Karpas-422 (cell line): ENCODE measurements around the gene MAP7D1. TPM values are rescaled to one million over a fixed set of nuclear protein-coding genes. Genes with fewer than 3 reads are reported as not detected.

Source experiments
- DNase-seq: peaks from one replicate; pipeline ENCODE4 v3.0.0-alpha.2; 2015
- H2AFZ ChIP-seq: fragments of 200-600 bp; sonication (generic); 2 replicates; pipeline ENCODE4 v1.6.1; 2014; ENCODE audit warnings: antibody characterized with exemption, low read length, mixed read lengths
- H3K27ac ChIP-seq: fragments of 200-600 bp; sonication (generic); 2 replicates; pipeline ENCODE4 v1.5.1; 2014; ENCODE audit warnings: mild to moderate bottlenecking, low read length, moderate library complexity
- H3K27me3 ChIP-seq: fragments of 200-600 bp; sonication (generic); 2 replicates; pipeline ENCODE4 v1.6.1; 2014; ENCODE audit warnings: low read length, mixed read lengths
- H3K36me3 ChIP-seq: fragments of 200-600 bp; sonication (generic); 2 replicates; pipeline ENCODE4 v1.6.1; 2014; ENCODE audit warnings: low read length, mixed read lengths; ENCODE audit not compliant: insufficient read depth
- H3K4me1 ChIP-seq: fragments of 200-600 bp; sonication (generic); 2 replicates; pipeline ENCODE4 v1.6.1; 2014; ENCODE audit warnings: mild to moderate bottlenecking, low read length, mixed read lengths
- H3K4me2 ChIP-seq: fragments of 200-600 bp; sonication (generic); 2 replicates; pipeline ENCODE4 v1.6.1; 2014; ENCODE audit warnings: low read length, low read depth, mild to moderate bottlenecking; ENCODE audit not compliant: poor library complexity, severe bottlenecking
- H3K4me3 ChIP-seq: fragments of 200-600 bp; sonication (generic); 2 replicates; pipeline ENCODE4 v1.5.1; 2014; ENCODE audit warnings: mild to moderate bottlenecking, antibody characterized with exemption, low read length, mixed read lengths
- H3K79me2 ChIP-seq: fragments of 200-600 bp; sonication (generic); 2 replicates; pipeline ENCODE4 v1.6.1; 2014; ENCODE audit warnings: mild to moderate bottlenecking, low read length, mixed read lengths
- H3K9ac ChIP-seq: fragments of 200-600 bp; sonication (generic); 2 replicates; pipeline ENCODE4 v1.6.0; 2014; ENCODE audit warnings: low read length
- H3K9me2 ChIP-seq: fragments of 200-600 bp; sonication (generic), shearing (Covaris generic); replicated peaks from 2 replicates; pipeline ENCODE4 v1.6.0; 2014; ENCODE audit warnings: mild to moderate bottlenecking, low read length, moderate library complexity; ENCODE audit not compliant: insufficient read depth
- H3K9me3 ChIP-seq: fragments of 300-700, 200-600 bp; sonication (generic); 2 replicates; pipeline ENCODE4 v1.6.1; 2014; ENCODE audit warnings: low read length, mixed read lengths
- H4K20me1 ChIP-seq: fragments of 200-600 bp; sonication (generic); 2 replicates; pipeline ENCODE4 v1.6.1; 2014; ENCODE audit warnings: mild to moderate bottlenecking, antibody characterized with exemption, low read length, low read depth; ENCODE audit not compliant: insufficient read depth
- total RNA-seq: library from RNA; depleted of rRNA; stranded (reverse); fragments of >200 nt; shearing (Covaris generic); gene quantifications from 2 replicates; pipeline ENCODE4 v1.2.3, GENCODE V29; 2014; ENCODE audit warnings: low replicate concordance

MAP7D1 gene
- total RNA-seq, 1 experiment from 2014 or later, result 24.1 TPM

DNA sequence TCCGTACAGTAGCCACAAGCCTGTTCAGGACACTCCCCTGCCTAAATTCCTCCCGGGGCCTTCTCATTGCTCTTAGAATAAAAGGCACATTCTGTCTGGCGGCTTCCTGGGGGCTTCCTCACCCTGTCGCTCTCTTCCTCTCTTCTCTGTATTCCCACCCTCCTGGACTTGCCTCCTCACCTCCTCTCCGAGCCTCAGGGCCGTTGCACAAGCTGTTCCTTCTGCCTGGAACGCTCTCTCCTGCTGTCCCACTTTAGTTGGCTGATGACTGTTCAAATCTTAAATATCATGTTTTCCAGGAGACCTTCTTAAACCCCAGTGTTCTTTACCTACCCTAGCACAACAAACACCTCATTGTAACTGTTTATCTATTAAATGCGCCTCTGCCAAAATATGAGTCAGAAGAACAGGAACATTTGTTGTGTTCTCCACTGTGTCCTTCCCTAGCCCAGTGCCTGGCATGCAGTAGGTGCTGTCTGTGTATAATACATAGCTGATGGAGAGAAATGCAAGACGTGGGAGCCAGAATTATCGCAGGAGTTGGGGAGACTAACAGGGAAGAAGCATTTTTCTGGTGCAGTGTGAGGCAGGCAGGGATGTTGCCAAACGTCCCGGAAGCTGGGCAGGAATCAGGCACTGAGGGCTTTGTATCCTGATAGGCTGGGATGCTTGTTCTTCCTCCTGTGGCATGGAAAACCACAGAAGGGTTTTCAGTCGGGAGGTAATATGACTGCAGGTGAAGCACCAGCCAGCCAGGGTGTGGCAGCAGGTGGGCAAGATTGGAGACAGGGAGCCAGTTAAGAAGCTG, 44.2 kb downstream of the MAP7D1 start:
- no peaks in the 10 kb centered on the region for H3K27me3 ChIP-seq
- no peak overlapping the region for H3K27ac ChIP-seq
- H2AFZ ChIP-seq, result no peak overlapping the region
- no peaks in the 10 kb centered on the region for H3K9me2 ChIP-seq
- no peaks in the 10 kb centered on the region for H4K20me1 ChIP-seq
- H3K79me2 ChIP-seq, result no peaks in the 10 kb centered on the region
- no peaks in the 10 kb centered on the region for H3K36me3 ChIP-seq
- no peaks in the 10 kb centered on the region for H3K9me3 ChIP-seq
- H3K4me3 ChIP-seq, result no peak overlapping the region
- peaks cover 9% of the 10 kb centered on the region for H3K4me1 ChIP-seq
- H3K4me2 ChIP-seq, result no peak overlapping the region
- DNase-seq, result no peak
- H3K9ac ChIP-seq, result no peak overlapping the region

DNA sequence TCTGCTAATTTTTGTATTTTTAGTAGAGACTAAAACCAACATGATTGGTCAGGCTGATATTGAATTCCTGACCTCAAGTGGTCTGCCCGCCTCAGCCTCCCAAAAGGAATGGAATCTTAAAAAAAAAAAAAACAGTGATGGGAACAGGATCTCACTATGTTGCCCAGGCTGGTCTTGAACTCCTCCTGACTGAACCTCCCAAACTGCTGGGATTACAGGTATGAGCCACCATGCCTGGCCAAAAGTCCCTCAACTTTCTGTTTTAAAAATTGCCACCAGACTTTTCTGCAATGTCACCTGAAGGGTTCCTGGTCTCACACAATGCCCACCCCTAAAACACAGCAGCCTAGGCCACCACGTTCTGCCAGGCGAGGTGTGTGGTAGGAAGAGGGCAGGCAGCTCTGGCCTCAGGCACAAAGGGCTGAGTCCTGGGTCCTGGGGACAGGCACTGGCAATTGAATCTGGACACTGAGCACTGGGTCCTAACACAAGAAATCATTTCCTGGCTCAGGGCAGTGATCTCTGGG, 47.1 kb downstream of the MAP7D1 start:
- no peaks in the 10 kb centered on the region for H3K36me3 ChIP-seq
- no peaks in the 10 kb centered on the region for H3K79me2 ChIP-seq
- H2AFZ ChIP-seq, result no peak overlapping the region
- H3K27me3 ChIP-seq, result no peaks in the 10 kb centered on the region
- no peak overlapping the region for H3K9ac ChIP-seq
- H3K9me3 ChIP-seq, result no peaks in the 10 kb centered on the region
- no peaks in the 10 kb centered on the region for H3K9me2 ChIP-seq
- H3K27ac ChIP-seq, result no peak overlapping the region
- no peaks in the 10 kb centered on the region for H4K20me1 ChIP-seq
- H3K4me2 ChIP-seq, result no peak overlapping the region
- H3K4me3 ChIP-seq, result no peak overlapping the region
- H3K4me1 ChIP-seq, result peaks cover 2% of the 10 kb centered on the region; the same call in 1 of the 2 replicates
- DNase-seq, result peak; percentile 35

DNA sequence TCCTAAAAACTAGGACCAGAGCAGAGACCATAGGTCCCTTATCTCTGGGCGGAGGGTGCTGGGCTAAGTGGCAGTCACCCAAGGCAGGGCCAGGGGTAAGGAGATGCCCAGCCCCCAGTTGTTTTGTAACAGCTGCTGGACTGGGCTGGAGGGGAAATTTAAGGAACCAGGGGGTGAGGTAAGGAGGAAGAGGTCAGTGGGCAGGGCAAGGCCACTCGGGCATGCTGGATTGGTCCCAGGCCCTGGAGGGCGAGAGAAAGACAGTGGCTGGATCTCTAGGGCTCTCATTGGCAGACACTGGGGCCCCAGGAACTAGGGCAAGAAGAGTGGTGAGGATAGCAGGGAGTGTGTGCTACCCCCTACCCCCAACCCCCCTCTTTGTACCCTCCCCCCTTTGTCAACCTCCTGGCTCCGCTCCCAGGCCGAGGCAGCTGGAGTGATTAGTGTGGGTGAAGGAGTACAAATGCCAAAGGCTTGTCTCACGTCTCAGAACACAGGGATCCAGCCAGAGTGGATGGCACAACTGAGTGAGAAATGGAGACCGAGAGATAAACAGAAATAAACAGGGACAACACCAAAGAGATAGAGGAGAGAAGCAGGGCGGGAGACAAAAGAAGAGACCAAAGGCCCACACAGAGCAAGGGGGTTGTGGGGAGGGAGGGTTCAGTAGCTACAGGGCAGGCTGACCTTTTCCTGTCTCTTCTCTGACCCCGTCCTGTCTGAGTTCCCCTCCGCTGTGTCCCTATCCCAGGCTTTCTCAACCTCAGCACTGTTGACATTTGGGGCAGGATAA, 47.8 kb downstream of the MAP7D1 start:
- H3K4me1 ChIP-seq, result peaks cover 2% of the 10 kb centered on the region; the same call in 1 of the 2 replicates
- no peak overlapping the region for H3K9ac ChIP-seq
- no peaks in the 10 kb centered on the region for H3K27me3 ChIP-seq
- H2AFZ ChIP-seq, result no peak overlapping the region
- no peaks in the 10 kb centered on the region for H3K9me2 ChIP-seq
- no peaks in the 10 kb centered on the region for H3K36me3 ChIP-seq
- H3K79me2 ChIP-seq, result no peaks in the 10 kb centered on the region
- no peak for DNase-seq
- H3K9me3 ChIP-seq, result no peaks in the 10 kb centered on the region
- no peak overlapping the region for H3K4me2 ChIP-seq
- H3K4me3 ChIP-seq, result no peak overlapping the region
- H4K20me1 ChIP-seq, result no peaks in the 10 kb centered on the region
- no peak overlapping the region for H3K27ac ChIP-seq

DNA sequence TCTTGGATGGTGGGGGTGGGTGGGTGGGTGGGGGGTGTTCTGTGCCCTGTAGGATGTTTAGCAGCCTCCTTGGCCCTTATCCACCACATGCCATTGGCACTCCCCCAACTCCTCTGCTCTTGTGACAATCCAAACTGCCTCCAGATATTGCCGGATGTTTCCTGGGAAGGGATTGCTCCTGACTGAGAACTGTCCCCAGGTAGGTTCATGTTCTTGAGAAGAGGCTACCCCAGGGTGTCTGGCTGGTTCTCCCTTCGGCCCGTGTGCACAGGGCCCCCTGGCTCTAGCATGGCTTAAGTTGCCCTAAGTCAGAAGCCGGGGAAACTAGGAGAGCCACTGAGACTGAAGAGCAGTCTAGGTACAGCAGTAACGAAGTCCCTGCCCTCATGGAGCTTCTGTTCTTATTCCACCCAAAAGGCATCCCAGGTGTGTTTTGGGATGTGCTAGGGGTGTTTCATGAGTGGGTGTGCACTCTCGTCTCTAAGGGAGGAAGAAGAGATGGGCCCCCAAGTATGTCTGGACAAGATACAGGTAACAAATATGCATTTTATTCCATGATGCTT, 48.5 kb downstream of the MAP7D1 start:
- Histone ChIP-seq H3K4me2 (no peak overlapping the region), H3K9ac (no peak overlapping the region), H3K4me3 (no peak overlapping the region), H3K4me1 (peaks cover 2% of the 10 kb centered on the region; the same call in 1 of the 2 replicates), H3K9me3 (no peaks in the 10 kb centered on the region), H3K79me2 (no peaks in the 10 kb centered on the region), H2AFZ (no peak overlapping the region), H3K36me3 (no peaks in the 10 kb centered on the region), H3K9me2 (no peaks in the 10 kb centered on the region), H3K27ac (no peak overlapping the region), H3K27me3 (no peaks in the 10 kb centered on the region), H4K20me1 (no peaks in the 10 kb centered on the region)
- no peak for DNase-seq

DNA sequence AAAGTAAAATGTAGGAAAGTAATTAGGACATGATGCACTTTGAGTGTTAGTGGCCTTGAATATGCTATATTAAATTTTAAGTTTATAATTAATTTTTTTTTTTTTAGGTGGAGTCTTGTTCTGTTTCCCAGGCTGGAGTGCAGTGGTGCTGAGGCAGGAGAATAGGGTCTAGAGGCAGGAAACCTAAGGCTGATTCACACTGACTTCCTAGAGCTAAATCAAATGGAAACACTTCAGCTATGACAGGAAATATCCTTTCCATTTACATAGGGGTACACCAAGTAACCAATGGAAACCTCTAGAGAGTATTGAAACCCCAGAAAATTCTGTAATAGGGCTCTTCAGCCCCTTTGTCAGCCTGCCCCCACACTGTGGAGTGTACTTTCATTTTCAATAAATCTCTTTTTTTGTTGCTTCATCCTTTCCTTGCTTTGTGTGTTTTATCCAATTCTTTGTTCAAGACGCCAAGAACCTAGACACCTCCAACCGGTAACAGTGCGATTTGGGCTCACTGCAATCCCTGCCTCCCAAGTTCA, 50.4 kb downstream of the MAP7D1 start:
- no peak overlapping the region for H3K9ac ChIP-seq
- H4K20me1 ChIP-seq, result no peaks in the 10 kb centered on the region
- H3K79me2 ChIP-seq, result no peaks in the 10 kb centered on the region
- no peak overlapping the region for H2AFZ ChIP-seq
- H3K9me2 ChIP-seq, result no peaks in the 10 kb centered on the region
- H3K4me3 ChIP-seq, result no peak overlapping the region
- no peak overlapping the region for H3K27ac ChIP-seq
- H3K9me3 ChIP-seq, result no peaks in the 10 kb centered on the region
- no peaks in the 10 kb centered on the region for H3K27me3 ChIP-seq
- peaks cover 2% of the 10 kb centered on the region; the same call in 1 of the 2 replicates for H3K4me1 ChIP-seq
- no peaks in the 10 kb centered on the region for H3K36me3 ChIP-seq
- no peak for DNase-seq
- H3K4me2 ChIP-seq, result no peak overlapping the region

DNA sequence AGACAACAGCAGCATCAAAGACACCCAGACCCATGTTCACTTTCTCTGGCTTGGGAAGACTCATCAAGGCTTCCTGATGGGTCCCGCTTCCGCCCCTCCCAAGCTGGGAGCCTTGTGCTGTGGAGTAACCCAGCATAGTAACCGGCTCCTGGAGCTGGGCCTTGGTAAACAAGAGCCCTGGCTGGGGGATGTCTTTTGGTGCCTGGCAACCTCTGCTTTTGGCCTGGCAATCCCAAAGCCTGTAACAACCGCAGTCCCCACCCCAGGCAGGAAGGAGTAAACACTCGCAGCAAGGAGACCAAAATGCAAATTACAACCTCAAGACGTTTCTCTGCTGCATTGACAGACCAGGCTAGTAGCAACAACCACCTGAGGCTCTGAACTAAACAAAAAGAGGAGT, 51.4 kb downstream of the MAP7D1 start:
- Histone ChIP-seq H3K9ac (no peak overlapping the region), H2AFZ (no peak overlapping the region), H3K4me2 (no peak overlapping the region), H3K79me2 (no peaks in the 10 kb centered on the region), H3K9me3 (no peaks in the 10 kb centered on the region), H3K4me1 (peaks cover 2% of the 10 kb centered on the region; the same call in 1 of the 2 replicates), H3K4me3 (no peak overlapping the region), H3K27ac (no peak overlapping the region), H3K27me3 (no peaks in the 10 kb centered on the region), H3K9me2 (no peaks in the 10 kb centered on the region), H3K36me3 (no peaks in the 10 kb centered on the region), H4K20me1 (no peaks in the 10 kb centered on the region)
- no peak for DNase-seq

DNA sequence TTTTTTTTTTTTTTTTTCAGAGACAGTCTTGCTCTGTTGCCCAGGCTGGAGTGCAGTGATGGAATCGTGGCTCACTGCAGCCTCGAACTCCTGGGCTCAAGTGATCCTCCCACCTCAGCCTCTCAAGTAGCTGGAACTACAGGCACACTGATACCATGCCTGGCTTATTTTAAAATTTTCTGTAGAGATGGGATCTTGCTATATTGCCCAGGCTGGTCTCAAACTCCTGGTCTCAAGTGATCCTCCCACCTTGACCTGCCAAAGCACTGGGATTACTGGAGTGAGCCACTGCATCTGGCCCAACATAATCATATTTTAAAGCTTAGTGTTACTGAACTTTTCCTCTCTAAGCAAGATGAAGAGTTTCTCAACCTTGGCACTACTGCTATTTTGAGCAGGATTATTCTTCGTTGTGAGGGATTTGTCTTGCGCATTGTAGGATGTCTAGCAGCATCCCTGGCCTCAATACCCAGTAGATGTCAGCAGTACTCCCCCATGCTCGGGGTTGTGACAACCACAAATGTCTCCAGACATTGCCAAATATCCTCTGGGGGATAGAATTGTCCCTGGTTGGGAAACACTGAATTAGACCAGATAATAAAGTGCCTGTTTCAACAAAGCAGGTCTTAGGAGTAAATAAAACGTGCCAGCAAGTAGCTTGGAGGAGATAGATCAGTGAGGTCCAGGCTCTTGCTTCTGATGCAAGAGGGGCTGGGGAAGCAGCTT, 53.2 kb downstream of the MAP7D1 start:
- Histone ChIP-seq H3K9ac (no peak overlapping the region), H3K27ac (no peak overlapping the region), H3K36me3 (no peaks in the 10 kb centered on the region), H3K4me2 (no peak overlapping the region), H3K4me1 (peaks cover 2% of the 10 kb centered on the region; the same call in 1 of the 2 replicates), H3K79me2 (no peaks in the 10 kb centered on the region), H4K20me1 (no peaks in the 10 kb centered on the region), H3K27me3 (no peaks in the 10 kb centered on the region), H3K4me3 (no peak overlapping the region), H3K9me3 (no peaks in the 10 kb centered on the region), H2AFZ (no peak overlapping the region), H3K9me2 (no peaks in the 10 kb centered on the region)
- no peak for DNase-seq
